K562 (cell line): ENCODE measurements around the gene ZDHHC12. TPM values are rescaled to one million over a fixed set of nuclear protein-coding genes. Genes with fewer than 3 reads are reported as not detected.

Experiments
- ATAC-seq: fragments of 200-7000 bp; cut with Tn5 transposase; 3 replicates; pipeline ENCODE4 v1.9.1; 2020; ENCODE audit warnings: moderate library complexity
- BruUV-seq: library from RNA; stranded (reverse); fragments of 400-500 nt; replicated peaks from 2 replicates; lab custom pipeline; 2021; lab: Mats Ljungman, UMichigan
- CTCF ChIA-PET: fragments of 300-600 bp; formaldehyde crosslinking; extraction: SDS; loops from one replicate; lab custom pipeline; 2021; ENCODE audit warnings: low intra/inter-chr PET ratio; lab: Yijun Ruan, JAX
- POLR2A ChIA-PET: fragments of 300-600, 350-650 bp; sonication (Branson Sonifier 250); formaldehyde crosslinking; extraction: SDS; loops from one replicate; lab custom pipeline; 2021; ENCODE audit warnings: antibody characterized with exemption, inconsistent platforms; lab: Yijun Ruan, JAX
- DNase-seq, 4 experiments: peaks; one replicate each; pipeline versions ENCODE4 v3.0.0 to v3.0.0-alpha.2; 2011 to 2018; ENCODE audit warnings: low spot score in 3 of 4, mixed read lengths in 3 of 4; ENCODE audit errors: extremely low read depth in 1 of 4
- FAIRE-seq: peaks from 2 replicates; lab custom pipeline; 2011; peaks lifted over from hg19 to GRCh38; lab: Jason Lieb, UNC
- H2AFZ ChIP-seq: 2 replicates; pipeline ENCODE4 v1.6.0; 2011; ENCODE audit warnings: low read depth, low read length, control low read depth, inconsistent platforms
- H3K27ac ChIP-seq: fragments of 200-600 bp; 3 replicates; pipeline ENCODE4 v1.8.0; 2011; ENCODE audit warnings: low read depth, mild to moderate bottlenecking, control low read depth, inconsistent platforms, low read length, moderate library complexity, mixed read lengths; ENCODE audit errors: extremely low read depth
- H3K27me3 ChIP-seq, 2 experiments: fragments of 300-600 bp in 1 of 2; 2 replicates in 1 of 2; 3 replicates in 1 of 2; pipeline versions ENCODE4 v1.6.0 to v1.8.0; 2011; ENCODE audit warnings: inconsistent platforms in 2 of 2, low read length in 2 of 2, mild to moderate bottlenecking in 1 of 2, mixed read lengths in 1 of 2, moderate library complexity in 1 of 2; ENCODE audit not compliant: control insufficient read depth in 2 of 2, insufficient read depth in 2 of 2
- H3K36me3 ChIP-seq: fragments of 300-600 bp; 3 replicates; pipeline ENCODE4 v1.8.0; 2011; ENCODE audit warnings: mild to moderate bottlenecking, low read length, inconsistent platforms; ENCODE audit not compliant: control insufficient read depth, insufficient read depth
- H3K4me1 ChIP-seq, 2 experiments: fragments of 200-600 bp in 1 of 2; replicated peaks in 1 of 2; 2 replicates in 1 of 2; 3 replicates in 1 of 2; pipeline versions ENCODE4 v1.5.1 to v1.8.0; 2011; ENCODE audit warnings: inconsistent platforms in 2 of 2, low read length in 2 of 2, mild to moderate bottlenecking in 1 of 2, mixed read lengths in 1 of 2, moderate library complexity in 1 of 2; ENCODE audit not compliant: control insufficient read depth in 2 of 2, insufficient read depth in 2 of 2
- H3K4me2 ChIP-seq: 2 replicates; pipeline ENCODE4 v1.6.1; 2011; ENCODE audit warnings: low read length, control low read depth, inconsistent platforms, mixed read lengths; ENCODE audit not compliant: insufficient read depth
- H3K4me3 ChIP-seq: fragments of 200-600 bp; sonication (generic), shearing (Covaris generic); 2 replicates; pipeline ENCODE4 v1.5.1; 2016; ENCODE audit warnings: control low read depth, inconsistent platforms
- H3K79me2 ChIP-seq: fragments of 200-600 bp; 3 replicates; pipeline ENCODE4 v1.8.0; 2011; ENCODE audit warnings: low read length, inconsistent platforms; ENCODE audit not compliant: control insufficient read depth, insufficient read depth
- H3K9ac ChIP-seq, 2 experiments: 2 replicates each; pipeline versions ENCODE4 v1.6.0 to v1.6.1; 2011; ENCODE audit warnings: low read depth in 2 of 2, low read length in 2 of 2, control low read depth in 1 of 2, inconsistent platforms in 1 of 2, mild to moderate bottlenecking in 1 of 2, mixed read lengths in 1 of 2; ENCODE audit not compliant: insufficient read depth in 1 of 2
- H3K9me1 ChIP-seq: one replicate; pipeline ENCODE4 v1.6.0; 2011; ENCODE audit warnings: inconsistent platforms, mild to moderate bottlenecking, low read length, moderate library complexity; ENCODE audit not compliant: control insufficient read depth, insufficient read depth
- H3K9me3 ChIP-seq: replicated peaks from 2 replicates; pipeline ENCODE4 v1.5.1; 2011; ENCODE audit warnings: low read depth, low read length, inconsistent platforms; ENCODE audit not compliant: control insufficient read depth, insufficient read depth
- H4K20me1 ChIP-seq: replicated peaks from 2 replicates; pipeline ENCODE4 v1.6.1; 2011; ENCODE audit warnings: low read length, inconsistent platforms, mixed read lengths; ENCODE audit not compliant: control insufficient read depth, insufficient read depth
- CREM ChIP-seq: IDR thresholded peaks from 2 replicates; pipeline ENCODE4 v1.6.1; 2014; ENCODE audit warnings: antibody characterized with exemption, low read depth
- LCOR ChIP-seq: sonication (generic); formaldehyde crosslinking; IDR thresholded peaks from 2 replicates; pipeline ENCODE4 v1.8.0; 2022; ENCODE audit warnings: mild to moderate bottlenecking, missing genetic modification reagents
- NFXL1 ChIP-seq: fragments of 450-650 bp; formaldehyde crosslinking; IDR thresholded peaks from 2 replicates; pipeline ENCODE4 v1.4.0; 2021; ENCODE audit warnings: mild to moderate bottlenecking
- ZNF384 ChIP-seq: IDR thresholded peaks from 2 replicates; pipeline ENCODE4 v1.6.1; 2012; ENCODE audit warnings: low read depth, low read length, improper control_type of control experiment
- WGBS: fragments of 100-300 bp; shearing (Covaris generic); methylation state at CpG from one replicate; pipeline ENCODE4 v1.1.6; 2016; ENCODE audit warnings: low coverage, mixed read lengths; ENCODE audit not compliant: insufficient coverage; ENCODE audit errors: missing lambda C conversion rate; 5-methylcytosine and 5-hydroxymethylcytosine counted together
- in situ Hi-C: fragments of 300-500 bp; cut with MboI; formaldehyde crosslinking; loops from 4 replicates; pipeline ENCODE4 v1.15.0; 2018; ENCODE audit warnings: inconsistent platforms, mixed read lengths
- intact Hi-C: fragments of 100-400 bp; cut with micrococcal nuclease; formaldehyde crosslinking; loops from 2 replicates; pipeline ENCODE4 v1.14.2; 2022
- polyA plus RNA-seq, 8 experiments: library from polyadenylated mRNA; depleted of rRNA in 4 of 8; stranded (reverse) in 5 of 8; unstranded in 3 of 8; fragments of >200 nt; fragmentation: Nextera tagmentation in 2 of 8; fragmentation: Illumina TruSeq in 1 of 8; extraction: Ambion mirVana in 2 of 8; extraction: Trizol in 1 of 8; gene quantifications; 2 replicates each; pipeline versions ENCODE4 v1.2.1 to v1.2.3, GENCODE V29; 2011 to 2014; ENCODE audit warnings: inconsistent platforms in 1 of 8, missing spikeins in 1 of 8
- total RNA-seq, 7 experiments: library from RNA; depleted of rRNA in 6 of 7; stranded (reverse); fragments of >200 nt in 6 of 7; fragmentation: Illumina TruSeq in 2 of 7; extraction: Trizol in 2 of 7; gene quantifications; 2 replicates each; pipeline versions ENCODE4 v1.2.1 to v1.2.3, GENCODE V29; 2011 to 2021; ENCODE audit warnings: low replicate concordance in 1 of 7
- TF ChIP-seq, protein P1 (sequence below): sonication (generic); formaldehyde crosslinking; IDR thresholded peaks from 2 replicates; pipeline ENCODE4 v1.8.1; 2023; ENCODE audit warnings: missing genetic modification reagents, mild to moderate bottlenecking, borderline replicate concordance
- TF ChIP-seq, protein P2 (sequence below): fragments of 450-650 bp; IDR thresholded peaks from 2 replicates; pipeline ENCODE4 v1.6.1; 2016

ZDHHC12 gene
- total and polyA plus RNA-seq, 9 of the 15 experiments (the other 6 are each of a cell fraction or from before 2014, with no cell fraction given) = 0.21 to 38.0 (median 13.8) TPM

DNA sequence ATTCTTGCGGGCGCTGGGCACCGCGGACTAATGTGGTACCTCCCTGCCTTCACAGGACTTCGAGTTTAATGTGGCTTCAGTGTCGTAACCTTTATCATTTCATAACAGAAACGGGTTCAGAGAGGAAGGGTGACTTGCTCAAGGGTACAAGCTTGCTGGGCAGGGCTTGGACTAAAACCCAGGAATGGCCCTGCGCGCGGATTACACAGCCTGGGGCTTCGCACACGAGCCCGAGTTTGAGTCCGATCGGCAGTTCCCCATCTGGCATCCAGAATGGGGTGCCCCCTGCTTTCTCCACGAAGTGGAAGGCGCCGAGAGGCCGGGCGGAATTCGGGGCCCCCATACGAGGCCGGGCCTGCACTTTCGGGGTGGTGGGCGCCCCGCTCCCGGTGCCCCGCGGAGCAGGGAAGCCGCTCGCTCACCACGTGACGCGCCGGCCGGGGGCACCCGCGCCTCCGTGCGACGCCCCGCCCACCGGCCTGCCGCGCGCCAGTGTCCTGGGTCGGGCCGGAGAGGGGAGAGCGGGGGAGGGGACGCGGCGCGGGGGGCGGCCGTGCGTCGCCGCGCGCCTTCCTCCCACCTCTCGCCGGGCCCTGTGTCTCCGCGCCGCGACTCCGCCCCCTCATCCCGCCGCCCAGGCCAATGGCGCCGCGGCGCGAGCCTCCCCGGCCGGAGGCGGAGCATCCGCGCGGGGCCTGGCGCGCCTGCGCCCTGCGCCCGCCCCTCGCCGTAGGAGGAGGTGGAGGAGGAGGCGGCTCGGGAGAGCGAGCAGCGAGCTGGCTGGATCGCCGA lies 35.2 kb downstream of the ZDHHC12 start, which contains the start of gene SET (continued):
- TF ChIP-seq, protein P1, sequence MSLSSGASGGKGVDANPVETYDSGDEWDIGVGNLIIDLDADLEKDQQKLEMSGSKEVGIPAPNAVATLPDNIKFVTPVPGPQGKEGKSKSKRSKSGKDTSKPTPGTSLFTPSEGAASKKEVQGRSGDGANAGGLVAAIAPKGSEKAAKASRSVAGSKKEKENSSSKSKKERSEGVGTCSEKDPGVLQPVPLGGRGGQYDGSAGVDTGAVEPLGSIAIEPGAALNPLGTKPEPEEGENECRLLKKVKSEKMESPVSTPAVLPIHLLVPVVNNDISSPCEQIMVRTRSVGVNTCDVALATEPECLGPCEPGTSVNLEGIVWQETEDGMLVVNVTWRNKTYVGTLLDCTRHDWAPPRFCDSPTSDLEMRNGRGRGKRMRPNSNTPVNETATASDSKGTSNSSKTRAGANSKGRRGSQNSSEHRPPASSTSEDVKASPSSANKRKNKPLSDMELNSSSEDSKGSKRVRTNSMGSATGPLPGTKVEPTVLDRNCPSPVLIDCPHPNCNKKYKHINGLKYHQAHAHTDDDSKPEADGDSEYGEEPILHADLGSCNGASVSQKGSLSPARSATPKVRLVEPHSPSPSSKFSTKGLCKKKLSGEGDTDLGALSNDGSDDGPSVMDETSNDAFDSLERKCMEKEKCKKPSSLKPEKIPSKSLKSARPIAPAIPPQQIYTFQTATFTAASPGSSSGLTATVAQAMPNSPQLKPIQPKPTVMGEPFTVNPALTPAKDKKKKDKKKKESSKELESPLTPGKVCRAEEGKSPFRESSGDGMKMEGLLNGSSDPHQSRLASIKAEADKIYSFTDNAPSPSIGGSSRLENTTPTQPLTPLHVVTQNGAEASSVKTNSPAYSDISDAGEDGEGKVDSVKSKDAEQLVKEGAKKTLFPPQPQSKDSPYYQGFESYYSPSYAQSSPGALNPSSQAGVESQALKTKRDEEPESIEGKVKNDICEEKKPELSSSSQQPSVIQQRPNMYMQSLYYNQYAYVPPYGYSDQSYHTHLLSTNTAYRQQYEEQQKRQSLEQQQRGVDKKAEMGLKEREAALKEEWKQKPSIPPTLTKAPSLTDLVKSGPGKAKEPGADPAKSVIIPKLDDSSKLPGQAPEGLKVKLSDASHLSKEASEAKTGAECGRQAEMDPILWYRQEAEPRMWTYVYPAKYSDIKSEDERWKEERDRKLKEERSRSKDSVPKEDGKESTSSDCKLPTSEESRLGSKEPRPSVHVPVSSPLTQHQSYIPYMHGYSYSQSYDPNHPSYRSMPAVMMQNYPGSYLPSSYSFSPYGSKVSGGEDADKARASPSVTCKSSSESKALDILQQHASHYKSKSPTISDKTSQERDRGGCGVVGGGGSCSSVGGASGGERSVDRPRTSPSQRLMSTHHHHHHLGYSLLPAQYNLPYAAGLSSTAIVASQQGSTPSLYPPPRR (CRISPR knock-in tag) = peak; percentile 75; the same call in 1 of the 2 replicates
- 0 out of 2 replicates have a peak, but pooled peaks have one; percentile 65 for TF ChIP-seq NFXL1 (CRISPR knock-in tag)

DNA sequence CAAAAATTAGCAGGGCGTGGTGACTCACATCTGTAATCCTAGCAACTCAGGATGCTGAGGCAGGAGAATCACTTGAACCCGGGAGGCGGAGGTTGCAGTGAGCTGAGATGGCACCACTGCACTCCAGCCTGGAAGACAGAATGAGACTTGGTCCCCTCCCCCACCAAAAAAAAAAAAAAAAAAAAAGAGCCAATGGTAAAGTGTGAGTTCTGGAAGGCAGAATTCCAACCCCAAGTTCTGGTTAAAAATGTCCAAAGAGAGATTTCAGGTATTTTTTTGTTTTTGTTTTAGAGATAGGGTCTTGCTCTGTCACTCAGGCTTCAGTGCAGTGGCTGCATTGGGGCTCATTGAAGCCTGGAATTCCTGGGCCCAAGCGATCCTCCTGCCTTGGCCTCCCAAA lies 36.5 kb downstream of the ZDHHC12 start:
- no peak overlapping the region for H3K4me3 ChIP-seq
- H3K4me1 ChIP-seq = peaks cover 27 to 36% of the 10 kb centered on the region in 2 experiments
- FAIRE-seq (no peak), DNase-seq (no peak), ATAC-seq (no peak)
- no TSS peak for BruUV-seq
- intact Hi-C loops = loop anchor here (10.0 kb wide), 2 partner anchors 413 to 493 kb away; partner anchors contain the start of genes CIZ1, GOLGA2 and SWI5
- POLR2A ChIA-PET = interaction anchor here (0.8 to 1.2 kb wide), 2 partner anchors 9 to 373 kb away, joined by 3 to 5 read pairs; no protein-coding TSS in a partner anchor
- WGBS = 85% methylated on average over 4 of the region's 4 CpGs
- in situ Hi-C loops = no loop called here
- peaks cover 38% of the 10 kb centered on the region for H3K79me2 ChIP-seq
- no peak overlapping the region for H3K9ac ChIP-seq
- peaks cover 14% of the 10 kb centered on the region for H4K20me1 ChIP-seq
- no peaks in the 10 kb centered on the region for H3K9me1 ChIP-seq
- no peak overlapping the region for H3K4me2 ChIP-seq
- H3K36me3 ChIP-seq = peaks cover 24% of the 10 kb centered on the region
- H3K27ac ChIP-seq = no peak overlapping the region
- TF ChIP-seq, protein P2, sequence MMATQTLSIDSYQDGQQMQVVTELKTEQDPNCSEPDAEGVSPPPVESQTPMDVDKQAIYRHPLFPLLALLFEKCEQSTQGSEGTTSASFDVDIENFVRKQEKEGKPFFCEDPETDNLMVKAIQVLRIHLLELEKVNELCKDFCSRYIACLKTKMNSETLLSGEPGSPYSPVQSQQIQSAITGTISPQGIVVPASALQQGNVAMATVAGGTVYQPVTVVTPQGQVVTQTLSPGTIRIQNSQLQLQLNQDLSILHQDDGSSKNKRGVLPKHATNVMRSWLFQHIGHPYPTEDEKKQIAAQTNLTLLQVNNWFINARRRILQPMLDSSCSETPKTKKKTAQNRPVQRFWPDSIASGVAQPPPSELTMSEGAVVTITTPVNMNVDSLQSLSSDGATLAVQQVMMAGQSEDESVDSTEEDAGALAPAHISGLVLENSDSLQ = peak; percentile 66
- TF ChIP-seq ZNF384 = peak; percentile 55; the same call in 1 of the 2 replicates
- no peak for TF ChIP-seq LCOR (CRISPR knock-in tag)
- TF ChIP-seq CREM = no peak
- H2AFZ ChIP-seq = 0 out of 2 replicates have a peak overlapping the region, but pooled peaks have one; percentile 96
- CTCF ChIA-PET = no interaction called here
- no peaks in the 10 kb centered on the region for H3K9me3 ChIP-seq
- no peaks in the 10 kb centered on the region for H3K27me3 ChIP-seq
